Left lung (tissue), 10 donors: ENCODE measurements around the gene ITPK1. TPM values are rescaled to one million over a fixed set of nuclear protein-coding genes. Genes with fewer than 3 reads are reported as not detected.
"Not testable (repeated sequence)": the region's sequence is repeated elsewhere in the genome, so short reads cannot be mapped to it uniquely, and the experiment has no call there.

Experiments used
- ATAC-seq: fragments of 200-7000 bp; cut with Tn5 transposase; one replicate; pipeline ENCODE4 v1.9.1; 2020; ENCODE audit warnings: moderate library complexity
- DNase-seq, 4 donors: peaks; one replicate each; pipeline ENCODE4 v3.0.0-alpha.2; 2013 to 2020
- H3K27ac ChIP-seq, 2 donors: fragments of 200-600 bp; sonication (generic) in 1 of 2; one replicate each; pipeline versions ENCODE4 v1.5.0 to v1.8.0; 2020 to 2021
- H3K27me3 ChIP-seq, 2 donors: fragments of 200-600 bp; sonication (generic) in 1 of 2; one replicate each; pipeline versions ENCODE4 v1.5.0 to v1.8.0; 2020 to 2021
- H3K36me3 ChIP-seq, 2 donors: fragments of 200-600 bp; sonication (generic) in 1 of 2; one replicate each; pipeline versions ENCODE4 v1.5.0 to v1.8.0; 2020 to 2021
- H3K4me1 ChIP-seq, 2 donors: fragments of 200-600 bp; one replicate each; pipeline ENCODE4 v1.8.0; 2021
- H3K4me3 ChIP-seq, 2 donors: fragments of 200-600 bp; sonication (generic) in 1 of 2; one replicate each; pipeline versions ENCODE4 v1.5.0 to v1.8.0; 2020 to 2021; ENCODE audit warnings: mild to moderate bottlenecking in 1 of 2
- H3K9me3 ChIP-seq, 2 donors: fragments of 200-600 bp; sonication (generic) in 1 of 2; one replicate each; pipeline versions ENCODE4 v1.5.0 to v1.8.0; 2020 to 2021
- CTCF ChIP-seq, 2 donors: fragments of 200-600 bp; sonication (generic) in 1 of 2; IDR thresholded peaks; one replicate each; pipeline versions ENCODE4 v1.5.0 to v1.8.0; 2021; ENCODE audit warnings: antibody characterized with exemption in 2 of 2
- intact Hi-C, 2 donors: fragments of 100-400 bp; cut with DNase I; formaldehyde crosslinking; loops; one replicate each; pipeline versions ENCODE4 v1.11.2 to v1.14.2; 2022
- polyA plus RNA-seq, 6 donors: library from polyadenylated mRNA; unstranded; fragments of 120-200 nt; gene quantifications; one replicate each; pipeline ENCODE4 v1.2.1, GENCODE V29; 2013; ENCODE audit not compliant: insufficient read length in 6 of 6
- total RNA-seq, 2 donors: library from RNA; stranded (reverse); fragmentation: NEBNext Ultra II Directional; extraction: Animal tissue kit (Norgen Biotek cat#: 25700); gene quantifications; one replicate each; pipeline ENCODE4 v1.2.1, GENCODE V29; 2021
- donor health status: DM: no; HTN: yes; CAD: no.
- donor health status: DM: no; HTN: no; CAD: no.

Gene ITPK1
- total and polyA plus RNA-seq, 8 donors: 18.1 to 108 (median 20.8) TPM

DNA sequence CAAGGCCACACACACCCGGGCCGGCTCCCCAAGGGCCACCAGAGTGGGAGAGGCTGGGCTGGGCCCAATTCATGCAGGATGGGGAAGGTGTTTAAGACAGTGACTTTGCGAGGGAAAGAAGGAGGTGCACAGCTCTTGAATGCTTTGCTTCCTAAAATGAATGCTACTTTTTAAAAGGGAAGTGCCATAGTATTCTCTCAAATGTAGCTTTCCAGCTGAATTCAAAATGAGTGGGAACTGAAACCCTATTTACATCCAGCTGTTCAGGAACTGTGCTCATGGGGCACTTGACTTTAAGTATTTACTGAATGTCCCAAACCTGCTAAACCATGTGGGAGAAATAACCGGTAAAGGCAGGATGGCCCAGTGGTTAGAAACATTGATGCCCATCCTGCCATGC, 7.6 kb downstream of the ITPK1 start:
- Histone ChIP-seq H3K4me1 (peaks cover 10 to 97% of the 10 kb centered on the region in 2 donors), H3K27ac (peak overlapping the region in 1 of 2 donors; percentile 53)

DNA sequence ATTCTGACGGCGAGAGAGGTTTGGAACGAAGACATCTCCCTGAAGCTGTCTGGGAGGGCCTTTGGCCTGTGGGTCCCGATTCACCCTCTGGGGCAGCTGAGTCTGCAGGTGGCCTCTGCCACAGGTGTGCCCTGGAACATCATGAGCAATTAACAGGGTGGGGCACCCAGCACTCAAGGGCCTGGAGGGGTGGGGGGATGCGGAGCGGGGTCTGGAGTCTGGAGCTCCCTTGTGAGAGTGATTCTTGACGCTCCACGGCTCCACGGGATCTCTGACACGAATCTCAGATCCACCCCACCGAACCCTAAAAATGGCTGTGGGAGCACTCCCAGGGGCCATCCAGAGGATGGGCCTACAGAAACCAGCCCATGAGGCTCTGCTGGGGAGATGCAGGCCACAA, 8.3 kb downstream of the ITPK1 start:
- DNase-seq: no peak
- ATAC-seq: no peak
- H3K27me3 ChIP-seq: no peaks in the 10 kb centered on the region
- intact Hi-C loops: no loop called here
- no peak for TF ChIP-seq CTCF (IDR thresholded peaks at IDR 0.05)
- H3K36me3 ChIP-seq: no peaks in the 10 kb centered on the region
- no peaks in the 10 kb centered on the region for H3K9me3 ChIP-seq
- peaks cover 4 to 94% of the 10 kb centered on the region in 2 donors for H3K4me1 ChIP-seq
- no peak overlapping the region for H3K4me3 ChIP-seq
- H3K27ac ChIP-seq: peak overlapping the region in 1 of 2 donors; percentile 53

More for the DNA sequence above, 7.6 kb downstream of the ITPK1 start:
- no peaks in the 10 kb centered on the region for H3K36me3 ChIP-seq
- H3K4me3 ChIP-seq: no peak overlapping the region
- no peaks in the 10 kb centered on the region for H3K9me3 ChIP-seq
- H3K27me3 ChIP-seq: no peaks in the 10 kb centered on the region
- intact Hi-C loops: no loop called here
- TF ChIP-seq CTCF (IDR thresholded peaks at IDR 0.05): no peak
- ATAC-seq: peak; percentile 7
- no peak for DNase-seq

DNA sequence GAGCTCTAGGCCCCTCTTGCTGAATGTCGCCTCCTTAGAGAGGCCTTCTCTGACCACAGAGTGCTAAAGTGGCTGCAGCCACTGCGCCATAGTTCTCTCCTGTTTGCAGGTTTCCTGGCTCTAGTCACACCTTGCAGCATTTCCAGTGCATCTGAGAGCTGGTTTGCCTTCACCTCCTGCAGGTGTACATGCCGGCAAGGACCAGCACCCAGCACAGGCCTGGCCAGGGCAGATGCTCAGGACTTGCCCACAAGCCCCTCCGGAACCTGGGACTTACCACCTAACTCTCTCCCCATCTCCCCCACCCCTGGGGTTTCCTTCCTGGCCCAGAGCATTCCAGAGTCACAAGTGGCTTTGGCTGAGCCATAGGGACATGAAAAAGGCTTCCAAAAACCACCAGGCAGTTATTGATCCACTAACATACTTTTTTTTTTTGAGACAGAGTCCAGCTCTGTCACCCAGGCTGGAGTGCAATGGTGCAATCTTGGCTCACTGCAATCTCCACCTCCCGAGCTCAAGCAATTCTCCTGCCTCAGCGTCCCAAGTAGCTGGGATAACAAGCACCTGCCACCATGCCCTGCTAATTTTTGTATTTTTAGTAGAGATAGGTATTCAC, 9.1 kb downstream of the ITPK1 start:
- Histone ChIP-seq H3K4me1 (peaks cover 4 to 86% of the 10 kb centered on the region in 2 donors), H3K27me3 (no peaks in the 10 kb centered on the region), H3K9me3 (no peaks in the 10 kb centered on the region), H3K4me3 (no peak overlapping the region), H3K36me3 (no peaks in the 10 kb centered on the region), H3K27ac (no peak overlapping the region)
- TF ChIP-seq CTCF (IDR thresholded peaks at IDR 0.05): no peak
- ATAC-seq (no peak), DNase-seq (no peak)
- intact Hi-C loops: no loop called here

DNA sequence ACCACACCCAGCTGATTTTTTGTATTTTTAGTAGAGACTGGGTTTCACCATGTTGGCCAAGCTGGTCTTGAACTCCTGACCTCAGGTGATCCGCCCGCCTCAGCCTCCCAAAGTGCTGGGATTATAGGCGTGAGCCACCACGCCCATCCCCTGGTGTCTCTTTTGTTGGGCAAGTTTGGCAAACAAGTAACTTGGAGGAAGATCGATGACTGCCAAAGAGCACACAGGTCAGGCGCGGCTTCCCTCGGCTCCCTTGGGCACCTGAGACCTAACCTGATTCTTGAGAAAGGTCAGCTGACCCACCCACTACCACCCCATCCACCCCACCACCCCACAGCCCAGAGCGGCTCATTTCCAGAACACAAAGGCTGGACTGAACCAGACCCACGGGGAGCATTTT, 9.9 kb downstream of the ITPK1 start:
- peak in 1 of 4 donors; percentile 67 for DNase-seq
- Histone ChIP-seq H3K4me1 (peaks cover 4 to 78% of the 10 kb centered on the region in 2 donors), H3K27ac (peak overlapping the region in 1 of 2 donors; percentile 81)
- intact Hi-C loops, H3K27me3 ChIP-seq, H3K36me3 ChIP-seq, ATAC-seq, H3K4me3 ChIP-seq, H3K9me3 ChIP-seq: not testable (repeated sequence)

DNA sequence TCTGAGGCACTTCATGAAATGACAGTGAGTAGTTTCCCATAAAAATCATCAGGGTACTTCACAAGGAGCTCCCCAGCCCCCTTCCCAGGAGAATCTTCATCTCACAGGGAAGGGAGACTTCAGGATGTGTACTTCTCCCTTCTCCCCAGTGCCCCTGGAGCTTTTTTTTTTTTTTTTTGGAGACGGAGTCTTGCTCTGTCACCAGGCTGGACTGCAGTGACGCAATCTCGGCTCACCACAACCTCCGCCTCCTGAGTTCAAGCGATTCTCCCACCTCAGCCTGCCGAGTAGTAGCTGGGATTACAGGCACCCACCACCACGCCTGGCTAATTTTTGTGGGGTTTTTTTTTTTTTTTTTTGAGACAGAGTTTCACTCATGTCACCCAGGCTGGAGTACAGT, 10.4 kb downstream of the ITPK1 start:
- TF ChIP-seq CTCF (IDR thresholded peaks at IDR 0.05): no peak
- ATAC-seq: peak; percentile 43
- intact Hi-C loops: no loop called here
- H3K27ac ChIP-seq: peak overlapping the region in 1 of 2 donors; percentile 81
- no peaks in the 10 kb centered on the region for H3K9me3 ChIP-seq
- no peaks in the 10 kb centered on the region for H3K27me3 ChIP-seq
- peak in 2 of 4 donors; percentile 87 to 91 for DNase-seq
- peaks cover 4 to 73% of the 10 kb centered on the region in 2 donors for H3K4me1 ChIP-seq
- H3K36me3 ChIP-seq: no peaks in the 10 kb centered on the region
- no peak overlapping the region for H3K4me3 ChIP-seq

DNA sequence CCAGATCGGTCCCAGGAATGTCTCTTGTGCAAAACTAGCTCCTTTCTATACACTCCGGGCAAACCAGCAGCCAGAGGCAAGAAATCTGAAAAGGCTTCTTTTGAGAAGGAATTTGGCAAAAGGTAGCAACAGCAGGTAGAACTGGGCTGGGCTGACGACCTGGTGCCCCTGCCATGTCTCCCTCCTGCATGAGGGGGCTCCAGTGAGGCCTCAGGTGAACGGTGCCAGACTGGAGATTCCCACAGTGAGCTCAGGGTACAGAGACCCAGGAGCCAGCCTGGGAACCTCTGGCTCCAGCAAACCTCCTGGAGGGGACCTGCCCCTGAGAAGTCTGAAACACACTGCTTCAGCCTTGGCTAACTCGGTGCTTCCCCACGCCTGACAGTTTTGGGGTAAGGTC, 10.8 kb downstream of the ITPK1 start:
- Histone ChIP-seq H3K9me3 (no peaks in the 10 kb centered on the region), H3K4me3 (no peak overlapping the region), H3K36me3 (no peaks in the 10 kb centered on the region), H3K4me1 (peaks cover 4 to 69% of the 10 kb centered on the region in 2 donors), H3K27ac (peak overlapping the region in 1 of 2 donors; percentile 81), H3K27me3 (no peaks in the 10 kb centered on the region)
- ATAC-seq (no peak), DNase-seq (no peak)
- no peak for TF ChIP-seq CTCF (IDR thresholded peaks at IDR 0.05)
- intact Hi-C loops: no loop called here
